Measurements from ENCODE around the gene OR1M1. TPM values are rescaled to one million over a fixed set of nuclear protein-coding genes. Genes with fewer than 3 reads are reported as not detected.

The OR1M1 gene, protein sequence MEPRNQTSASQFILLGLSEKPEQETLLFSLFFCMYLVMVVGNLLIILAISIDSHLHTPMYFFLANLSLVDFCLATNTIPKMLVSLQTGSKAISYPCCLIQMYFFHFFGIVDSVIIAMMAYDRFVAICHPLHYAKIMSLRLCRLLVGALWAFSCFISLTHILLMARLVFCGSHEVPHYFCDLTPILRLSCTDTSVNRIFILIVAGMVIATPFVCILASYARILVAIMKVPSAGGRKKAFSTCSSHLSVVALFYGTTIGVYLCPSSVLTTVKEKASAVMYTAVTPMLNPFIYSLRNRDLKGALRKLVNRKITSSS
- total RNA-seq (2022; extraction: Qiagen RNA extraction; ENCODE audit: low read depth) = not detected in 5 replicates

GRCh38 chr19:9086761-9087160 lies at the start of gene OR1M1:
OR1M1 (plus strand) TSS chr19:9087061; CDS start chr19:9093245, 6,184 bp downstream.

DNA sequence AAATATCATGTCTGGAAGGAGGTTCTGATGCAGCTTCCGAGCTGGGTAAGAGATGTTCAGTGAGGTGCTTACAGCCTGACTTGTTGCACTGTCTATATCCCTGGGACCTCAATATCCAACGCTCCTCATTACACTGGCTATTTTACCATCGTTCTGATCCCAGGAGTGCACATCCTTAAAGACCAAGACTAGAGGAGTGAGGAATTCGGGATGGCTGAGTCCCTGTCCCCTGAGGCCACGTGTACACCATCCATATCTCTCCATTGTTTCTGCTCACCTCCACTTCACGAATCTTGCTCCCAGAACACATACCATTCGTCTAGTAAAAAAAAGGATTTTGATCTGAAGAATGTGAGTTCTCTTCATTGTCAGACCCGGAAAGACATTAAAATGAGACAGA lies 20.5 kb downstream of the OR1M1 start, which contains the start of gene OR7G2:
OR7G2 (minus strand) TSS at position 101 of the 400 bp plus-strand sequence. CDS start 4,232 bp downstream, outside the sequence.

GRCh38 chr19:9115307-9115813 lies 28.5 kb downstream of the OR1M1 start, which contains the start of gene OR7G1:
OR7G1 (minus strand) TSS chr19:9115763; CDS start chr19:9115763, 0 bp downstream.

GRCh38 chr19:9126900-9127405 lies 40.1 kb downstream of the OR1M1 start, which contains the start of gene OR7G3:
OR7G3 (minus strand) TSS chr19:9126950; CDS start chr19:9126950, 0 bp downstream.

DNA sequence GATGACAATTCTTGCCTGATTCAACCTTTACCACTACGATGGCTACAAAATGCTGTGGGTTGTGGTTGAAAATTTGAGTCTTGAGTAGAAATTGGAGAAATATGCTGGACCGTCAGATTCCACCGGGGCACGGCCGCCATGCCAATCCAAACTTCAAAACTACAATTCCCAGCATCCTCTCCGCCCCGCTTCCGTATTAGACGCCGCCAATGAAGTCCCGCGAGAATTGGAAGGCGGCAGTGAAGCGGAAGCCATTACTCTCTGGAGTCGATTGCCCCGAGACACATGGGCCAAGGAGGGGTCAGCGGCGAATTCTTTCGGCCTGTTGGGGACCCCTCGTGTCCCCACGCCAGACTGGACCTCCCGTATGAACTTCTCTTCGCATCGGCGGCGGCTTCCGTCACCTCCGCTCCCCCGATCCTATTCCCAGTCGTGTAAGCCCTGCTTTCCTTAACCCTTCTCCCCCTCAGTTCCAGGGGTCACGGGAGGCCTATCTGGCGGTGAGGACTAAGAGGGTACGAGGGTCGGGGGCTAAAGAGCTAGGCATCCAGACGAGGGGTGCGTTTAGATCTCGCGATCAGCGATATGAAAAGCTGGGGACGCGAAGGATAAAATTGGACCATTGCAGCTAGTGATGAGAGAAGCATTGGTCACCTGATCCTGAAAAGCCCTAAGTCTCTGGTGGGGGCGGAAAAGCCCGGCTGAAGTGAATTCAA lies 53.5 kb downstream of the OR1M1 start, which contains the start of gene ZNF317:
ZNF317 (plus strand) TSS at position 239 of the 716 bp plus-strand sequence. CDS start 15,620 bp downstream, outside the sequence.

Other genes with a start within 250 kb of the OR1M1 start
- gene MUC16, start 76.7 kb upstream of the OR1M1 start, total RNA-seq (2022; extraction: Qiagen RNA extraction; ENCODE audit: low read depth) = 0.02 to 0.06 TPM (median 0.03 TPM) in 4 of 5 replicates, not detected in the other
- not detected in 5 replicates for gene OR7G2, start 20.4 kb downstream of the OR1M1 start, total RNA-seq (2022; extraction: Qiagen RNA extraction; ENCODE audit: low read depth)
- not detected in 5 replicates for gene OR7G1, start 28.7 kb downstream of the OR1M1 start, total RNA-seq (2022; extraction: Qiagen RNA extraction; ENCODE audit: low read depth)
- not detected in 5 replicates for gene OR7G3, start 39.9 kb downstream of the OR1M1 start, total RNA-seq (2022; extraction: Qiagen RNA extraction; ENCODE audit: low read depth)
- gene ZNF317, start 53.3 kb downstream of the OR1M1 start, total RNA-seq (2022; extraction: Qiagen RNA extraction; ENCODE audit: low read depth) = 17.9 to 20.8 TPM (median 18.8 TPM) in 5 replicates
- gene OR7D2, start 91.9 kb downstream of the OR1M1 start, total RNA-seq (2022; extraction: Qiagen RNA extraction; ENCODE audit: low read depth) = not detected in 5 replicates
- not detected in 5 replicates for gene OR7D4, start 132.5 kb downstream of the OR1M1 start, total RNA-seq (2022; extraction: Qiagen RNA extraction; ENCODE audit: low read depth)
- not detected in 5 replicates for gene OR7E24, start 163.9 kb downstream of the OR1M1 start, total RNA-seq (2022; extraction: Qiagen RNA extraction; ENCODE audit: low read depth)
- gene ZNF699, start 222.8 kb downstream of the OR1M1 start, total RNA-seq (2022; extraction: Qiagen RNA extraction; ENCODE audit: low read depth) = 0.63 to 1.7 TPM (median 0.87 TPM) in 5 replicates
- gene ZNF559, start 237.1 kb downstream of the OR1M1 start, total RNA-seq (2022; extraction: Qiagen RNA extraction; ENCODE audit: low read depth) = 3.5 to 6.0 TPM (median 4.9 TPM) in 5 replicates